Activated CD8-positive, alpha-beta T cell treated with anti-CD3 and anti-CD28 coated beads, Interleukin-2, amount 10 ng/mL, durations not matched to agents 7 days and 5 days (primary cell): ENCODE measurements around the gene DCDC2. TPM values are rescaled to one million over a fixed set of nuclear protein-coding genes. Genes with fewer than 3 reads are reported as not detected.
"Not testable (repeated sequence)": the region's sequence is repeated elsewhere in the genome, so short reads cannot be mapped to it uniquely, and the experiment has no call there.

ENCODE experiments used
- ATAC-seq: fragments of 150-1000 bp; cut with Tn5 transposase; one replicate; pipeline ENCODE4 v1.10.0; 2021; ENCODE audit warnings: moderate library complexity
- CTCF ChIA-PET: fragments of 350-600 bp; sonication (Branson Sonifier 250); formaldehyde crosslinking; loops from one replicate; lab custom pipeline; 2021; ENCODE audit warnings: antibody characterized with exemption; lab: Charles Lee
- POLR2A ChIA-PET: fragments of 350-600 bp; sonication (Branson Sonifier 250); formaldehyde crosslinking; loops from one replicate; lab custom pipeline; 2021; ENCODE audit warnings: antibody characterized with exemption; lab: Charles Lee
- DNase-seq: peaks from one replicate; pipeline ENCODE4 v3.0.0-alpha.2; 2020
- H3K27ac Mint-ChIP-seq: one replicate; pipeline ENCODE4 v1.8.0; 2021; ENCODE audit warnings: mild to moderate bottlenecking, mixed read lengths
- H3K27me3 Mint-ChIP-seq: one replicate; pipeline ENCODE4 v1.8.0; 2021; ENCODE audit warnings: low read depth, mixed read lengths
- H3K36me3 Mint-ChIP-seq: one replicate; pipeline ENCODE4 v1.8.0; 2021; ENCODE audit warnings: low read depth, mixed read lengths
- H3K4me1 Mint-ChIP-seq: one replicate; pipeline ENCODE4 v1.8.0; 2021; ENCODE audit warnings: low read depth, mixed read lengths
- H3K4me3 Mint-ChIP-seq: one replicate; pipeline ENCODE4 v1.8.0; 2021; ENCODE audit warnings: mild to moderate bottlenecking, mixed read lengths
- H3K9me3 Mint-ChIP-seq: one replicate; pipeline ENCODE4 v1.8.0; 2022; ENCODE audit warnings: mixed read lengths; ENCODE audit not compliant: insufficient read depth
- total RNA-seq, 2 experiments: library from RNA; stranded (reverse); gene quantifications; one replicate each; pipeline ENCODE4 v1.2.3, GENCODE V29; 2021

Gene DCDC2
- total RNA-seq, 2 experiments from 2014 or later = not detected

DNA sequence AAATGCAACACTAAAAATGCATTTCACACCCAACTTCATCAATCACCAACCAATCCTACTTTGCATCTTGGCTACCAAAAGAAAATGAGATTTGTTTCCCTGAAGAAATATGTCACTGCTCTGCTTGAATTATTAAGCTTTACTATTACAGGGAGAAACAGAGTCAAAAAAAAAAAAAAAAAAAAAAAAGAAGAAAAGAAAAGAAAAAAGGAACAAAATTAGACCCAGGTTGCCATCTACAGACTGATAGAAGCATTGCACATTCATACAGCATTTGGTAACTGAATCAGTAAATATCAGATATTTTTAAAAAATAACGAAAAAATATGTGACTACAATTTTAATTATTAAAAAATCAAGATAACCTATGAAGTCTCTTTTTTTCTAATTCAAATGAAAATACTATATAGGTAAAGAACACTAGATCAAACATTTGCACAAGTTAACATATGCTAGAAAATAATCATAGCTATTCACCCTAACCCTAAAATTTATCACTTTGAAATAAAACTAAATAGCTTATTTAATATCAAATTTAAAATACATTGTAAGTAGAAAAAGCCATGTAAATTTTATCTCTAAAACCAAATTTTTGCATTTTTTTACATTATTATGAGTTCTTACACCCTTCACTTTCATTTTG is 83.3 kb downstream of the DCDC2 start:
- Mint-ChIP-seq H3K9me3 (no peaks in the 10 kb centered on the region), H3K27me3 (peaks cover 19% of the 10 kb centered on the region), H3K36me3 (no peaks in the 10 kb centered on the region), H3K4me3 (no peak overlapping the region), H3K27ac (no peak overlapping the region), H3K4me1 (no peaks in the 10 kb centered on the region)
- ATAC-seq (no peak), DNase-seq (no peak)
- ChIA-PET CTCF (interaction anchor here (1.0 to 2.8 kb wide), 6 partner anchors 9 to 85 kb away, joined by 3 to 19 read pairs (median 3); no protein-coding TSS in a partner anchor), POLR2A (no interaction called here)

- no peak for DNase-seq
- no peak overlapping the region for H3K4me3 Mint-ChIP-seq
- H3K36me3 Mint-ChIP-seq = no peaks in the 10 kb centered on the region
- no peaks in the 10 kb centered on the region for H3K4me1 Mint-ChIP-seq
- ChIA-PET CTCF (interaction anchor here (1.2 to 2.8 kb wide), 2 partner anchors 10 to 33 kb away, joined by 3 to 19 read pairs; no protein-coding TSS in a partner anchor), POLR2A (no interaction called here)
- ATAC-seq = no peak
- H3K9me3 Mint-ChIP-seq = no peaks in the 10 kb centered on the region
- H3K27ac Mint-ChIP-seq = no peak overlapping the region
- peaks cover 19% of the 10 kb centered on the region for H3K27me3 Mint-ChIP-seq
These were observed 84.6 kb downstream of the DCDC2 start for GRCh38 chr6:24273096-24273870.

DNA sequence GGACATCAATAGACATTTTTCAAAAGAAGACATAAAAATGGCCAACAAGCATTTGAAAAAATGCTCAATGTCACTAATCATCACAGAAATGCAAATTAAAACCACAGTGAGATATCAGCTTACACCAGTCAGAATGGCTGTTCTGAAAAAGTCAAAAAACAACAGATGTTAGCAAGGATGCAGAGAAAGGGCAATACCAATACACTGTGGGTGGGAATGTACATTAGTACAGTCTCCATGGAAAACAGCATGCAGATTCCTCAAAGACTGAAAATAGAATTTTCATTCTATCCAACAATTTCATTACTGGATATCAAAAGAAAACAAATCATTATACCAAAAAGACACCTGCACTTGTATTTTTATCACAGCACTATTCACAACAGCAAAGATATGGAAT is 85.3 kb downstream of the DCDC2 start:
- Mint-ChIP-seq H3K4me1 (no peaks in the 10 kb centered on the region), H3K4me3 (no peak overlapping the region), H3K36me3 (no peaks in the 10 kb centered on the region), H3K27ac (no peak overlapping the region), H3K27me3 (peaks cover 19% of the 10 kb centered on the region), H3K9me3 (no peaks in the 10 kb centered on the region)
- ATAC-seq = no peak
- ChIA-PET POLR2A (no interaction called here), CTCF (no interaction called here)
- DNase-seq = no peak

DNA sequence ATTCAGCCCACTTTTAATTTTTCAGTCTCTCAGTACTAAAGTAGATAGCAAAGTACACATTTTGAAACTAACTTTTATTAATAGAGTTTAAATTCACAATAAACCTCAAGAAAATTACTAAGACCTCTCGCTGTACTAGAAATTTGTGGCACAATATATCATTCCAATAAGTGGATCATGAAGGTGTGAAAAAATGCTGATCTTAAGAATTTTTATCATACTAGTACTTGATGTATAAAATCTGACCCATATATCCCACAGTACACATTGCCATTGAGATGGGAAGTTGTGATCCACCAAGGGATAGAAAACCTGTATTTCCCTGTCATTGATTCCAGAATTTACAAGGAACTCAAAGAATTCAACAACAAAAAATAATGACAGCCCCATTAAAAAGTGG is 85.7 kb downstream of the DCDC2 start:
- ChIA-PET CTCF (no interaction called here), POLR2A (no interaction called here)
- no peak overlapping the region for H3K27ac Mint-ChIP-seq
- H3K9me3 Mint-ChIP-seq = no peaks in the 10 kb centered on the region
- peaks cover 19% of the 10 kb centered on the region for H3K27me3 Mint-ChIP-seq
- no peaks in the 10 kb centered on the region for H3K4me1 Mint-ChIP-seq
- no peak overlapping the region for H3K4me3 Mint-ChIP-seq
- no peaks in the 10 kb centered on the region for H3K36me3 Mint-ChIP-seq
- ATAC-seq (no peak), DNase-seq (no peak)

- Mint-ChIP-seq H3K27me3 (peaks cover 23% of the 10 kb centered on the region), H3K27ac (no peak overlapping the region), H3K36me3 (no peaks in the 10 kb centered on the region), H3K4me1 (no peaks in the 10 kb centered on the region), H3K4me3 (no peak overlapping the region), H3K9me3 (no peaks in the 10 kb centered on the region)
- ChIA-PET POLR2A (interaction anchor here (0.6 kb wide), 1 partner anchor 77 kb away, joined by 3 read pairs; no protein-coding TSS in a partner anchor), CTCF (interaction anchor here (1.2 to 2.0 kb wide), 2 partner anchors 13 kb away, joined by 3 to 10 read pairs; no protein-coding TSS in a partner anchor)
- no peak for DNase-seq
- ATAC-seq = no peak
These were observed 87.8 kb downstream of the DCDC2 start for GRCh38 chr6:24270011-24270410.

DNA sequence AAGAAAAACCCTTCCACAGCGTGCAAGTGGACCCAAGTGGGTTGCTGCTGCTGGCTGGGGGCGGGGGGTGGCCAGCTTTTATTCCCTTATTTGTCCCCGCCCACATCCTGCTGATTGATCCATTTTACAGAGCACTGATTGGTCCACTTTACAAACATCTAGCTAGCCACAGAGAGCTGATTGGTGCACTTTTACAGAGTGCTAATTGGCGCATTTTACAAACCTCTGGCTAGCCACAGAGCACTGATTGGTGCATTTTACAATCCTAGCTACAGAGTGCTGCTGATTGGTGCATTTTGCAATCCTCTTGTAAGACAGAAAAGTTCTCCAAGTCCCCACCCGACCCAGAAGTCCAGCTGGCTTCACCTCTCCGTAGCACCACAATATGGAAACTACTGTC is 99.6 kb downstream of the DCDC2 start:
- ATAC-seq, H3K27ac Mint-ChIP-seq, POLR2A ChIA-PET, H3K27me3 Mint-ChIP-seq, H3K4me3 Mint-ChIP-seq, H3K4me1 Mint-ChIP-seq, H3K9me3 Mint-ChIP-seq, H3K36me3 Mint-ChIP-seq, DNase-seq: not testable (repeated sequence)
- CTCF ChIA-PET = interaction anchor here (0.7 to 1.9 kb wide), 2 partner anchors 25 to 825 kb away, joined by 3 to 5 read pairs; no protein-coding TSS in a partner anchor

GRCh38 chr6:24257282-24257681 is 100.6 kb downstream of the DCDC2 start:
- Mint-ChIP-seq H3K36me3 (no peaks in the 10 kb centered on the region), H3K4me3 (no peak overlapping the region), H3K9me3 (peaks cover 6% of the 10 kb centered on the region), H3K27me3 (peaks cover 2% of the 10 kb centered on the region), H3K27ac (no peak overlapping the region), H3K4me1 (no peaks in the 10 kb centered on the region)
- ATAC-seq = no peak
- ChIA-PET CTCF (interaction anchor here (0.7 to 1.9 kb wide), 2 partner anchors 26 to 824 kb away, joined by 3 to 5 read pairs; no protein-coding TSS in a partner anchor), POLR2A (no interaction called here)
- no peak for DNase-seq

- POLR2A ChIA-PET = no interaction called here
- H3K4me1 Mint-ChIP-seq = no peaks in the 10 kb centered on the region
- H3K27ac Mint-ChIP-seq = no peak overlapping the region
- H3K36me3 Mint-ChIP-seq = no peaks in the 10 kb centered on the region
- ATAC-seq = no peak
- peaks cover 6% of the 10 kb centered on the region for H3K9me3 Mint-ChIP-seq
- CTCF ChIA-PET = no interaction called here
- H3K4me3 Mint-ChIP-seq = no peak overlapping the region
- H3K27me3 Mint-ChIP-seq = peaks cover 3% of the 10 kb centered on the region
- no peak for DNase-seq
These were observed 102.2 kb downstream of the DCDC2 start for GRCh38 chr6:24255676-24256075.

DNA sequence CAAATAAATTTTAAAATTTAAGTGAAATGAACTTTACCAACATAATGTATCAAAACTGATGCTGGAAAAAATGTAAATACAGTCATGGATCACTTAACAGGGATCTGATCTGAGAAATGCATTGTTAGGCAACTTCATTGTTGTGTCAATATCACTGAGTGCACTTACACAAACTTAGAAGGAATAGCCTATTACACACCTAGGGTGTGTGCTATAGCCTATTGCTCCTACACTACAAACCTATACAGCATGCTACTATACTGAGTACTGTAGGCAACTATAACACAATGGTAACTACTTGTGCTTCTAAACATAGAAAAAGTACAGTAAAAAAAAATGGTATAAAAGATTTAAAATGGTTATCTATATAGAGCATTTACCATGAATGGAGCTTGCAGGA is 104.5 kb downstream of the DCDC2 start:
- ChIA-PET CTCF (interaction anchor here (1.5 kb wide), 1 partner anchor 48 kb away, joined by 3 read pairs; no protein-coding TSS in a partner anchor), POLR2A (no interaction called here)
- DNase-seq = no peak
- Mint-ChIP-seq H3K27me3 (peaks cover 5% of the 10 kb centered on the region), H3K4me3 (no peak overlapping the region), H3K36me3 (no peaks in the 10 kb centered on the region), H3K9me3 (peaks cover 6% of the 10 kb centered on the region), H3K27ac (no peak overlapping the region), H3K4me1 (no peaks in the 10 kb centered on the region)
- ATAC-seq = no peak

DNA sequence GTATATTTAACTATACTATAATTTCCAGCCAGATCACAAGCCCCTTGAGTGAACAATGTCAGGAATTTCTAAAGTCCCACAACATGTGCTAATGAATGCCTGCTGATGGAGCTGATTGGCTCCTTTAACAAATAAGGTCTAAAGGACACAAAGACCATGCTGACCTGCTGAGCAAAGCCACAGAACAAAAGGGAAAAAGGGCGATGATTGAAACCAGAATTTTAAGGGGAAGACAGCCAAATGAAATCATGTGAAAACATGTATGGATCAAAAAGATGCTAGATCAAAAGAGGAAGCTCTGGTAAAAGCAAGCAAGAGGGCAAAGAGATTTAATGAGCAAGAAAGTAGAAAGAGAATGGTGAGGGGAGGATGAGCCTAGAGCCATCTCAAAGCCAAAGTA is 105.6 kb downstream of the DCDC2 start:
- ATAC-seq = no peak
- CTCF ChIA-PET = no interaction called here
- H3K36me3 Mint-ChIP-seq = no peaks in the 10 kb centered on the region

GRCh38 chr6:24251339-24251738 is 106.5 kb downstream of the DCDC2 start:
- Mint-ChIP-seq H3K36me3 (no peaks in the 10 kb centered on the region), H3K4me1 (no peaks in the 10 kb centered on the region), H3K27ac (no peak overlapping the region), H3K27me3 (peaks cover 5% of the 10 kb centered on the region), H3K9me3 (peaks cover 6% of the 10 kb centered on the region), H3K4me3 (no peak overlapping the region)
- ChIA-PET CTCF (no interaction called here), POLR2A (no interaction called here)
- no peak for ATAC-seq
- DNase-seq = no peak

More for the DNA sequence above, 105.6 kb downstream of the DCDC2 start:
- Mint-ChIP-seq H3K27ac (no peak overlapping the region), H3K9me3 (peaks cover 6% of the 10 kb centered on the region), H3K27me3 (peaks cover 5% of the 10 kb centered on the region), H3K4me3 (no peak overlapping the region), H3K4me1 (no peaks in the 10 kb centered on the region)
- POLR2A ChIA-PET = no interaction called here
- DNase-seq = no peak

DNA sequence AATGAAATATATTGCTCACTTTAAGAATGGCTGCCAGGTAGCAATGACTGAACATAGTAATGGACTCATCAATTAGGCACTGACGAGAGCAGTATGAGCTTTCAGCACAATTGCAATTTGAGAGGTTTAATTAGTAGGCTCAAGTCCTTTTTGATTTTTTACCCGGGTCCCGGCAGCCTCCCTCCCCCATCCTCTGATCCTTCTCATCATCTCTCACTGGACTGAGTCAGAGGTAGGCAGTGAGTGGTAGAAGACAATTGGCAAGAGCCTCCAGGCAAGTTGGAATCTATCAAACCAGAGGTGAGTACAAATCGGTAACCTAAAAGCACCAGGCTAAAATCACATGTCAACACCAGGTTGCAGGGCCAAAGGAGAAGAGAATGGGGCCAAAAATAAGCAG is 107.9 kb downstream of the DCDC2 start:
- ATAC-seq (no peak), DNase-seq (no peak)
- CTCF ChIA-PET = interaction anchor here (1.1 kb wide), 1 partner anchor 33 kb away, joined by 3 read pairs; no protein-coding TSS in a partner anchor
- Mint-ChIP-seq H3K4me3 (no peak overlapping the region), H3K27ac (no peak overlapping the region), H3K9me3 (peaks cover 5% of the 10 kb centered on the region), H3K36me3 (no peaks in the 10 kb centered on the region), H3K27me3 (peaks cover 5% of the 10 kb centered on the region), H3K4me1 (no peaks in the 10 kb centered on the region)
- POLR2A ChIA-PET = no interaction called here
